ENCODE measurements around the gene EID3. TPM values are rescaled to one million over a fixed set of nuclear protein-coding genes. Genes with fewer than 3 reads are reported as not detected.
"Not testable (repeated sequence)": the region's sequence is repeated elsewhere in the genome, so short reads cannot be mapped to it uniquely, and the experiment has no call there.

The EID3 gene
- total and polyA plus RNA-seq, 4 donors, result 0.89 to 16.6 (median 4.5) TPM

DNA sequence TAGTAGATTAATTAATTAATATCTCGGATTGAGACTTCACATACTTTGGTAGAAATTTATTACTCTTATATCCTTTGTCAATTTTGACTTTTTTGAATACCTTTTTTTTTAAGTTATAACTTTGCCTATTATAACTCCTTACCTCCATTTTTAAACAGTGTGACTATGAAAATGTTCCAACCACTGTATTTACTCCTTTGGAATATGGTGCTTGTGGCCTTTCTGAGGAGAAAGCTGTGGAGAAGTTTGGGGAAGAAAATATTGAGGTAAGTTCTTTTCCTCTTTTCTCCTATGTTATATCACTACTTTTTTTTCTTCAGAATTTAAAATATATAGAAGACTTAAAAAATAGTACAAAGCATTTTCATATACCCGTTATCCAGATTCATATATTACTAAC, 27.8 kb downstream of the EID3 start:
- no peak overlapping the region for H3K4me3 ChIP-seq
- H3K9ac ChIP-seq (ENCODE audit: insufficient read depth in 1 of 2, low read length in 2 of 2), result no peak overlapping the region
- H3K27me3 ChIP-seq (ENCODE audit: control insufficient read depth in 3 of 3, insufficient read depth in 3 of 3, low read length in 2 of 3), result no peaks in the 10 kb centered on the region
- no peak for ATAC-seq (ENCODE audit: insufficient read depth, low FRiP score)
- H3K36me3 ChIP-seq (ENCODE audit: control insufficient read depth in 4 of 4, insufficient read depth in 4 of 4, low read length in 4 of 4), result peaks cover 12 to 31% (median 22%) of the 10 kb centered on the region in 4 donors
- WGBS, 2 donors, result 95 to 98% methylated on average over 2 of the region's 2 CpGs
- H3K4me1 ChIP-seq (ENCODE audit: control insufficient read depth in 5 of 5, insufficient read depth in 5 of 5, low read length in 5 of 5), result peaks cover 0 to 5% (median 0%) of the 10 kb centered on the region in 5 donors
- no peak for DNase-seq
- TF ChIP-seq CTCF (IDR thresholded peaks at IDR 0.05; ENCODE audit: control extremely low read depth, extremely low read depth), result no peak
- no peak overlapping the region for H3K27ac ChIP-seq (ENCODE audit: low read depth in 1 of 2, low read length in 1 of 2)
- no peaks in the 10 kb centered on the region for H3K9me3 ChIP-seq (ENCODE audit: control insufficient read depth in 4 of 4, insufficient read depth in 3 of 4, low read length in 3 of 4)

DNA sequence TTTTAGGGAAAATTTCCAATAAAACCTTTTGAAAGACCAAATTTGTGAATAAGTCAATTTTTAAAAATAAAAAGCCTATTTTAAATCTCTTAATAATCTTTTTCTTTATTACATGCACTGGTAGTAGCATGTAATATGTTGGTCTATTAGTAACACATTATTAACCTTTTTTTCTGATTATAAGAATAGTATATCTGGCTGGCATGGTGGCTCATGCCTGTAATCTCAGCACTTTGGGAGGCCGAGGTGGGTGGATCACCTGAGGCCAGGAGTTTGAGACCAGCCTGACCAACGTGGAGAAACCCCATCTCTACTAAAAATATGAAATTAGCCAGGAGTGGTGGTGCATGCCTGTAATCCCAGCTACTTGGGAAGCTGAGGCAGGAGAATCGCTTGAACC, 28.7 kb downstream of the EID3 start:
- ATAC-seq (ENCODE audit: insufficient read depth, low FRiP score); H3K9me3 ChIP-seq (ENCODE audit: control insufficient read depth in 4 of 4, insufficient read depth in 3 of 4, low read length in 3 of 4); H3K27me3 ChIP-seq (ENCODE audit: control insufficient read depth in 3 of 3, insufficient read depth in 3 of 3, low read length in 2 of 3); H3K9ac ChIP-seq (ENCODE audit: insufficient read depth in 1 of 2, low read length in 2 of 2); DNase-seq; H3K27ac ChIP-seq (ENCODE audit: low read depth in 1 of 2, low read length in 1 of 2); H3K4me1 ChIP-seq (ENCODE audit: control insufficient read depth in 5 of 5, insufficient read depth in 5 of 5, low read length in 5 of 5); H3K4me3 ChIP-seq: not testable (repeated sequence)
- 91 to 93% methylated on average over 3 of the region's 3 CpGs for WGBS, 2 donors
- H3K36me3 ChIP-seq (ENCODE audit: control insufficient read depth in 4 of 4, insufficient read depth in 4 of 4, low read length in 4 of 4), result peaks cover 18 to 33% (median 23%) of the 10 kb centered on the region in 4 donors

DNA sequence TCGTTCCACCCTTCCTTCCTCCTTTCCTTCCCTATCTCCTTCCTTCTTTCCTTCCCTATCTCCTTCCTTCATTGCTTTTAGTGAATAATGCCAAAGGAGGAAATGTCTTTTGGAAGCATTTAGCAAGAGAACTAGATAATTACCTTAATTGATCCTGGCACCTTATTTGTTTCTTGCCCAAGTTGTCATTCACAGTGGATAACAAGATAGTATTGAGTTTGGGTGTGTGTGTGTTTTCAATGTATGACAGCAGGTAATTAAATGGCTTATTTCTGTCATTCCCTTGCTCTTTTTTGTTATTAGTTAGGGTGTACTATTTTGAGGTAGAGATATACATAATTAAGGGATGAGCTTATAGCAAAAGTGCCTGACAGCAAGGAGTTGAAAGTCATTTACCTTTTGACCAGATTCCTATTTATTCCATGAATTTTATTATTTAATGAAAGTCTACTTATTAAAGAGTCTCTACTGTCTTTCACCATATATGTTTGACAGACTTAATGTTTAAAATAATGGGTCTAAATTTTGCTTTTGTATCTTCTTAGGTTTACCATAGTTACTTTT, 30.2 kb downstream of the EID3 start:
- Histone ChIP-seq H3K9me3 (ENCODE audit: control insufficient read depth in 4 of 4, insufficient read depth in 3 of 4, low read length in 3 of 4) (no peaks in the 10 kb centered on the region), H3K4me1 (ENCODE audit: control insufficient read depth in 5 of 5, insufficient read depth in 5 of 5, low read length in 5 of 5) (peaks cover 0 to 5% (median 0%) of the 10 kb centered on the region in 5 donors), H3K27ac (ENCODE audit: low read depth in 1 of 2, low read length in 1 of 2) (no peak overlapping the region), H3K9ac (ENCODE audit: insufficient read depth in 1 of 2, low read length in 2 of 2) (no peak overlapping the region), H3K36me3 (ENCODE audit: control insufficient read depth in 4 of 4, insufficient read depth in 4 of 4, low read length in 4 of 4) (peaks cover 15 to 35% (median 19%) of the 10 kb centered on the region in 4 donors), H3K27me3 (ENCODE audit: control insufficient read depth in 3 of 3, insufficient read depth in 3 of 3, low read length in 2 of 3) (no peaks in the 10 kb centered on the region), H3K4me3 (no peak overlapping the region)
- ATAC-seq (ENCODE audit: insufficient read depth, low FRiP score), result no peak
- no peak for DNase-seq
- no peak for TF ChIP-seq CTCF (IDR thresholded peaks at IDR 0.05; ENCODE audit: control extremely low read depth, extremely low read depth)
- WGBS, 2 donors, result 35 to 45% methylated on average over 1 of the region's 1 CpG

GRCh38 chr12:104334581-104334980, 31.0 kb downstream of the EID3 start:
- Histone ChIP-seq H3K27ac (ENCODE audit: low read depth in 1 of 2, low read length in 1 of 2) (no peak overlapping the region), H3K4me1 (ENCODE audit: control insufficient read depth in 5 of 5, insufficient read depth in 5 of 5, low read length in 5 of 5) (peaks cover 0 to 5% (median 0%) of the 10 kb centered on the region in 5 donors), H3K9me3 (ENCODE audit: control insufficient read depth in 4 of 4, insufficient read depth in 3 of 4, low read length in 3 of 4) (no peaks in the 10 kb centered on the region), H3K4me3 (no peak overlapping the region), H3K36me3 (ENCODE audit: control insufficient read depth in 4 of 4, insufficient read depth in 4 of 4, low read length in 4 of 4) (peaks cover 10 to 38% (median 20%) of the 10 kb centered on the region in 4 donors), H3K27me3 (ENCODE audit: control insufficient read depth in 3 of 3, insufficient read depth in 3 of 3, low read length in 2 of 3) (no peaks in the 10 kb centered on the region), H3K9ac (ENCODE audit: insufficient read depth in 1 of 2, low read length in 2 of 2) (no peak overlapping the region)
- DNase-seq (no peak), ATAC-seq (ENCODE audit: insufficient read depth, low FRiP score) (no peak)
- no peak for TF ChIP-seq CTCF (IDR thresholded peaks at IDR 0.05; ENCODE audit: control extremely low read depth, extremely low read depth)
- 87 to 91% methylated on average over 8 of the region's 8 CpGs for whole genome bisulfite sequencing, 2 donors

Measured in lung (tissue), 12 donors.